Measurements from ENCODE around the gene USP6NL. TPM values are rescaled to one million over a fixed set of nuclear protein-coding genes. Genes with fewer than 3 reads are reported as not detected.

The USP6NL gene
- polyA plus RNA-seq, 3 donors: 5.5 to 7.7 (median 6.7) TPM

DNA sequence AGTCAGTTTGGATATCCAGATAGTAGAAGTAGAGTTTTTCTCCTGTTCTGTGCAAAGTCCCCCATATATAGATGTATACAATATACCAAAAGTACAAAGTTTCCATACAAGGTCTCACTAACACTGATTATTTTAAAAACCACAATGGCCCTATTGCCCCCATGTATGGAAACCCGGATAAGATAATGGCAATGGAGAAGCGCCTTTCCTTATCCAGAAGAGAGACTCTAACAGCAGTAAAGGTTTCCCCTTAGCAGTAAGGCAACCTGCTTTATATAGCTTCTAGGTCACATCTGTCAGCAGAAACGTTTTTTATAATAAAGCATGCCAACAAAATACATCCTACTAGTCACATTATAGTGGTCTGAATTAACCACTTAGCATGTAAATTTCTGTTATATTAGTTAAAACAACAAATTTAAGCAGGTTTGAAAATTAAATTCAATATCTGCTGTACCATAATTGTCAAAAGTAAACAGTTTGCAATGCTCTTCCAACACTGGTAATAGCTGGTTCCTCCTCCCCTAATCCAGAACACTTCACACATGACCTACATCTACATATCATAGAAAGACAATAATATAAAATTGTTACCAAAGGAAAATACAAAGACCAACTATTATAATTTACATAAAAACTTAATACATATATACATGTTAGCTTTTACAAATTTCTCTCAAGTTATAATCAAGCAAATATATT lies 22.4 kb downstream of the USP6NL start:
- no peaks in the 10 kb centered on the region for H3K27me3 ChIP-seq (ENCODE audit: control insufficient read depth in 2 of 2, insufficient read depth in 2 of 2, low read length in 2 of 2)
- H3K4me2 ChIP-seq (replicated peaks; ENCODE audit: extremely low read depth, low read length, poor library complexity, severe bottlenecking): no peak overlapping the region
- Mint-ChIP-seq H3K27me3 (ENCODE audit: low read depth in 3 of 3) (peaks cover 0 to 2% (median 2%) of the 10 kb centered on the region in 3 donors), H3K9me3 (peaks cover 0 to 6% (median 4%) of the 10 kb centered on the region in 7 donors), H3K36me3 (peaks cover 4 to 7% of the 10 kb centered on the region in 2 donors), H3K27ac (no peak overlapping the region), H3K4me1 (peaks cover 27% of the 10 kb centered on the region), H3K4me3 (no peak overlapping the region)
- intact Hi-C loops (cut with micrococcal nuclease): no loop called here
- H3K4me3 ChIP-seq (replicated peaks in 1 of 3; ENCODE audit: low read depth in 2 of 3, low read length in 3 of 3): no peak overlapping the region
- TF ChIP-seq, protein P1, sequence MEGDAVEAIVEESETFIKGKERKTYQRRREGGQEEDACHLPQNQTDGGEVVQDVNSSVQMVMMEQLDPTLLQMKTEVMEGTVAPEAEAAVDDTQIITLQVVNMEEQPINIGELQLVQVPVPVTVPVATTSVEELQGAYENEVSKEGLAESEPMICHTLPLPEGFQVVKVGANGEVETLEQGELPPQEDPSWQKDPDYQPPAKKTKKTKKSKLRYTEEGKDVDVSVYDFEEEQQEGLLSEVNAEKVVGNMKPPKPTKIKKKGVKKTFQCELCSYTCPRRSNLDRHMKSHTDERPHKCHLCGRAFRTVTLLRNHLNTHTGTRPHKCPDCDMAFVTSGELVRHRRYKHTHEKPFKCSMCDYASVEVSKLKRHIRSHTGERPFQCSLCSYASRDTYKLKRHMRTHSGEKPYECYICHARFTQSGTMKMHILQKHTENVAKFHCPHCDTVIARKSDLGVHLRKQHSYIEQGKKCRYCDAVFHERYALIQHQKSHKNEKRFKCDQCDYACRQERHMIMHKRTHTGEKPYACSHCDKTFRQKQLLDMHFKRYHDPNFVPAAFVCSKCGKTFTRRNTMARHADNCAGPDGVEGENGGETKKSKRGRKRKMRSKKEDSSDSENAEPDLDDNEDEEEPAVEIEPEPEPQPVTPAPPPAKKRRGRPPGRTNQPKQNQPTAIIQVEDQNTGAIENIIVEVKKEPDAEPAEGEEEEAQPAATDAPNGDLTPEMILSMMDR (IDR thresholded peaks at IDR 0.05): no peak
- H3K27ac ChIP-seq (ENCODE audit: low read depth in 1 of 2, low read length in 2 of 2): no peak overlapping the region
- H3K4me1 ChIP-seq (ENCODE audit: control insufficient read depth in 1 of 2, insufficient read depth in 2 of 2, low read length in 2 of 2): peaks cover 26 to 32% of the 10 kb centered on the region in 2 donors
- peaks cover 65% of the 10 kb centered on the region for H3K79me2 ChIP-seq (ENCODE audit: insufficient read depth, low read length)
- WGBS (ENCODE audit: insufficient coverage): 100% methylated on average over 1 of the region's 3 CpGs
- H3K9ac ChIP-seq (ENCODE audit: insufficient read depth, low read length, poor library complexity, severe bottlenecking): no peak overlapping the region
- no peaks in the 10 kb centered on the region for H4K20me1 ChIP-seq (ENCODE audit: insufficient read depth, low read length)
- H3K36me3 ChIP-seq (replicated peaks in 1 of 2; ENCODE audit: control insufficient read depth in 1 of 2, insufficient read depth in 2 of 2, low read length in 2 of 2): no peaks in the 10 kb centered on the region
- H2AFZ ChIP-seq (ENCODE audit: insufficient read depth, low read depth, low read length, poor library complexity, severe bottlenecking): no peak overlapping the region
- no peak for DNase-seq
- peaks cover 0 to 3% of the 10 kb centered on the region in 2 donors for H3K9me3 ChIP-seq (replicated peaks in 1 of 2; ENCODE audit: control insufficient read depth in 1 of 2, insufficient read depth in 1 of 2, low read length in 2 of 2)

DNA sequence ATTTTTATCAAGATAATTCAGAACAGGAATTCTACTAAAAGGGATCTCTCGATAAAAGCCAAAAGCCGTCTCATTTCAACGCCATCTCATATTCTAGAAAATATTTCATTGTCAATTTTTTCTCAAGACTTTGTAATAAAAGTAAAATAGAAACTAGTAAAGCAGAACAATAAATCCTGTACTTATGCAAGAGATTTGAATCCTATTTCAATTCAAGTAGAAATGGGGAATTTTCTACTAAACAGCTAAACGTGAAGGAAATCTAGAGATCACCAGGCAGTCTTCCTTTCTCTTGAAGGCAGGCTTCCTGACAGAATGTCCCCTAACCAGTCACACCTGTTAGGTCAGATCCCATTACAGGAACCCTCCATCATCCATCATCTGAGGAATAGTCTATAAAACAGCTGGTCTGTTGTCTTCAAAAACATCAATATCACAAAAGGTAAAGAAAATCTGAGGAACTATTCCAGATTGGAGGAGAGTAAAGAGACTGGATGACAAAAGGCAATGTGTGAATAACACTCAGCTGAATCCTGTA lies 23.7 kb downstream of the USP6NL start:
- peaks cover 58% of the 10 kb centered on the region for H3K79me2 ChIP-seq (ENCODE audit: insufficient read depth, low read length)
- peak in 1 of 3 donors; percentile 21 for DNase-seq
- H3K9me3 Mint-ChIP-seq: peaks cover 0 to 8% (median 6%) of the 10 kb centered on the region in 7 donors
- no peak overlapping the region for H3K4me3 ChIP-seq (replicated peaks in 1 of 3; ENCODE audit: low read depth in 2 of 3, low read length in 3 of 3)
- no peak overlapping the region for H3K4me3 Mint-ChIP-seq
- H3K9ac ChIP-seq (ENCODE audit: insufficient read depth, low read length, poor library complexity, severe bottlenecking): no peak overlapping the region
- H3K27me3 ChIP-seq (ENCODE audit: control insufficient read depth in 2 of 2, insufficient read depth in 2 of 2, low read length in 2 of 2): no peaks in the 10 kb centered on the region
- no peak overlapping the region for H3K27ac ChIP-seq (ENCODE audit: low read depth in 1 of 2, low read length in 2 of 2)
- intact Hi-C loops (cut with micrococcal nuclease): no loop called here
- no CpG with 5 or more reads among the region's 4 CpGs for WGBS (ENCODE audit: insufficient coverage)
- no peaks in the 10 kb centered on the region for H3K36me3 ChIP-seq (replicated peaks in 1 of 2; ENCODE audit: control insufficient read depth in 1 of 2, insufficient read depth in 2 of 2, low read length in 2 of 2)
- peaks cover 0 to 3% of the 10 kb centered on the region in 2 donors for H3K9me3 ChIP-seq (replicated peaks in 1 of 2; ENCODE audit: control insufficient read depth in 1 of 2, insufficient read depth in 1 of 2, low read length in 2 of 2)
- H3K27me3 Mint-ChIP-seq (ENCODE audit: low read depth in 3 of 3): peaks cover 0 to 2% (median 2%) of the 10 kb centered on the region in 3 donors
- no peak overlapping the region for H3K4me2 ChIP-seq (replicated peaks; ENCODE audit: extremely low read depth, low read length, poor library complexity, severe bottlenecking)
- peaks cover 32 to 33% of the 10 kb centered on the region in 2 donors for H3K4me1 ChIP-seq (ENCODE audit: control insufficient read depth in 1 of 2, insufficient read depth in 2 of 2, low read length in 2 of 2)
- H2AFZ ChIP-seq (ENCODE audit: insufficient read depth, low read depth, low read length, poor library complexity, severe bottlenecking): no peak overlapping the region
- peaks cover 33% of the 10 kb centered on the region for H3K4me1 Mint-ChIP-seq
- peak overlapping the region in 5 of 7 donors; percentile 33 to 74 (median 63) for H3K27ac Mint-ChIP-seq
- TF ChIP-seq, protein P1 (IDR thresholded peaks at IDR 0.05): no peak
- no peaks in the 10 kb centered on the region for H4K20me1 ChIP-seq (ENCODE audit: insufficient read depth, low read length)
- H3K36me3 Mint-ChIP-seq: peaks cover 2 to 4% of the 10 kb centered on the region in 2 donors

All from CD14-positive monocyte (primary cell).